Measurements from ENCODE around the gene CATSPERD. TPM values are rescaled to one million over a fixed set of nuclear protein-coding genes. Genes with fewer than 3 reads are reported as not detected.

Gene CATSPERD
- total RNA-seq, 1 experiment from 2014 or later, result not detected

DNA sequence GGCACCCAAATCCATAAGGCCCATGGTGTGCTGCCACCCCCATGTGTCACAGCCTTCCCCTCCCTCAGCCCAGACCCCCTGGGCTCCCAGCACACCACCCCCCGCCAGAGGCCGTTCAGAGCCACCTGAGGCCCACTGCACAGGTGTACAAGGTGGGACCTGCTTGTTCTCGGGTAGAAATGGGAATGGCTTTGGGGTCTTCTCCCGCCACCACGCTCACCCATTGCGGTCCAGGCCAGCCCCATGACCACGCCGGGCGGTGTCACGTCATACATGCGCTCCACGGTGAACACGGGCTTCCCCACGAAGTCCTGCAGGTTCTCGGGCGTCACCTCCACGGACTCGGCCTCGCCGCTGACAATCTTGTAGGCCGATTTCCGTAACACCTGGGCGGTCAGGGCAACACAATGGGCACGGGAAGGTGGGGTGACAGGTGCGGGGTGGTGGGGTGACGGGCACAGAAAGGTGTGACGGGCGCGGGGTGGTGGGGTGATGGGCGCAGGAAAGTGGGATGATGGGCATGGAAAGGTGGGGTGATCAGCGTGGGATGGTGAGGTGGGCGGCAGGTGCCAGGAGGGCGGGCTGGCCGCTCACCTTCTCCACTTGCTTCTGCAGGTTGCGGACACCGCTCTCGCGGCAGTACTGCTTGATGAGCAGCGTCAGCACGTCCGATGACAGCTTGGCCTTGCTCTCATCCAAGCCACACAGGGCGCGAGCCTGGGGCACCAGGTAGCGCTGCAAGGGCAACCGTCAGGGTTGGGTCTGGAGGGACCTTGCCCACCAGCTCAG is 26.1 kb upstream of the CATSPERD start:
- Histone ChIP-seq H3K27ac (no peak overlapping the region), H3K4me3 (no peak overlapping the region), H3K4me2 (no peak overlapping the region), H3K27me3 (ENCODE audit: insufficient read depth, low read depth) (no peaks in the 10 kb centered on the region), H3K9me2 (ENCODE audit: insufficient read depth) (no peaks in the 10 kb centered on the region), H3K4me1 (replicated peaks; ENCODE audit: insufficient read depth) (no peaks in the 10 kb centered on the region), H3F3A (ENCODE audit: insufficient read depth, low read depth) (peaks cover 28% of the 10 kb centered on the region), H3K79me2 (ENCODE audit: low read depth) (peaks cover 37% of the 10 kb centered on the region), H4K20me1 (ENCODE audit: insufficient read depth) (peaks cover 41% of the 10 kb centered on the region), H2AFZ (no peak overlapping the region), H3K36me3 (ENCODE audit: low read depth) (0 out of 2 replicates have a peak, but pooled peaks cover 9% of the 10 kb centered on the region), H3K9me3 (ENCODE audit: insufficient read depth, low read depth) (no peaks in the 10 kb centered on the region)
- BruUV-seq (replicated peaks), result no TSS peak
- ChIA-PET POLR2A (ENCODE audit: unreplicated experiment) (no interaction called here), CTCF (no interaction called here)
- DNase-seq, result no peak
- TF ChIP-seq, protein P1, sequence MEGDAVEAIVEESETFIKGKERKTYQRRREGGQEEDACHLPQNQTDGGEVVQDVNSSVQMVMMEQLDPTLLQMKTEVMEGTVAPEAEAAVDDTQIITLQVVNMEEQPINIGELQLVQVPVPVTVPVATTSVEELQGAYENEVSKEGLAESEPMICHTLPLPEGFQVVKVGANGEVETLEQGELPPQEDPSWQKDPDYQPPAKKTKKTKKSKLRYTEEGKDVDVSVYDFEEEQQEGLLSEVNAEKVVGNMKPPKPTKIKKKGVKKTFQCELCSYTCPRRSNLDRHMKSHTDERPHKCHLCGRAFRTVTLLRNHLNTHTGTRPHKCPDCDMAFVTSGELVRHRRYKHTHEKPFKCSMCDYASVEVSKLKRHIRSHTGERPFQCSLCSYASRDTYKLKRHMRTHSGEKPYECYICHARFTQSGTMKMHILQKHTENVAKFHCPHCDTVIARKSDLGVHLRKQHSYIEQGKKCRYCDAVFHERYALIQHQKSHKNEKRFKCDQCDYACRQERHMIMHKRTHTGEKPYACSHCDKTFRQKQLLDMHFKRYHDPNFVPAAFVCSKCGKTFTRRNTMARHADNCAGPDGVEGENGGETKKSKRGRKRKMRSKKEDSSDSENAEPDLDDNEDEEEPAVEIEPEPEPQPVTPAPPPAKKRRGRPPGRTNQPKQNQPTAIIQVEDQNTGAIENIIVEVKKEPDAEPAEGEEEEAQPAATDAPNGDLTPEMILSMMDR (conservative IDR thresholded peaks at IDR 0.05), result no peak
- no peak for TF ChIP-seq EZH2 (IDR thresholded peaks at IDR 0.05; ENCODE audit: low read depth)
- intact Hi-C loops (cut with micrococcal nuclease; ENCODE audit: unreplicated experiment), result no loop called here

DNA sequence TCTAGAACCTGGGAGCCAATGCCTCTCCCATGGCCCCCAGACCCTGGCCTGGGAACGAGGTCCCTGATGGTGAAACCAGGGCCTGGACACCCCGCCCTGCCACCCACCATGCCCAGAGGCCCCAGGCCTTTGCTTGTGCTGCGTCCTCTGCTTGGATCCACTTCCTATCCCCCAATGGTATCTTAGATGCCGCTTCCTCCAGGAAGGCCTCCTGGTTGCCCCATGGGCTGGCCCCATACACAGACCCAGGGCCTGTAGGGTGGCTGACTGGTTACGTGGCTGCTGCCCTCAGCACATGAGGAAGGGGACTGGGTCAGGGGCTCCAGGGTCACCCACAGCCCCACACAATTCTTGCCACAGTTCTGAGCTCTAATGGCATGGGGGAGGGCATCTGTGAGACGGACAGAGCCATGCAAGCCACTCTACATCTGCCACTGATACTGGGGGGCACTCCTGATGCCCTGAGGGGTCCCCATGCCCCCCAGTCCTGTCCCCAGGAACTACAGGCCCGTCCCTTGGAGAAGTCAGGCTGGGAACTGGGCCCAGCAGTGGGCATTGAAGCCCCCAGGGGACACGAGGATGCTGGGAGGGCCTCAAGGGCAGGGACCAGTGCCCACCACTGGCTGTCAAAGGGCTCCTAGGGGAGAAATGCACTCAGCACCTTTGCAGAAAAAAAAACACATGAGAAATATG is 25.3 kb upstream of the CATSPERD start:
- Histone ChIP-seq H3K27ac (no peak overlapping the region), H3K4me2 (no peak overlapping the region), H3K9me2 (ENCODE audit: insufficient read depth) (no peaks in the 10 kb centered on the region), H3K36me3 (ENCODE audit: low read depth) (0 out of 2 replicates have a peak, but pooled peaks cover 9% of the 10 kb centered on the region), H3K79me2 (ENCODE audit: low read depth) (peaks cover 37% of the 10 kb centered on the region), H3K4me3 (no peak overlapping the region), H3K4me1 (replicated peaks; ENCODE audit: insufficient read depth) (no peaks in the 10 kb centered on the region), H3K9me3 (ENCODE audit: insufficient read depth, low read depth) (no peaks in the 10 kb centered on the region), H2AFZ (no peak overlapping the region), H3F3A (ENCODE audit: insufficient read depth, low read depth) (peaks cover 31% of the 10 kb centered on the region), H3K27me3 (ENCODE audit: insufficient read depth, low read depth) (no peaks in the 10 kb centered on the region), H4K20me1 (ENCODE audit: insufficient read depth) (peaks cover 42% of the 10 kb centered on the region)
- no peak for DNase-seq
- TF ChIP-seq EZH2 (IDR thresholded peaks at IDR 0.05; ENCODE audit: low read depth), result no peak
- TF ChIP-seq, protein P1 (conservative IDR thresholded peaks at IDR 0.05), result no peak
- CTCF ChIA-PET, result no interaction called here
- BruUV-seq (replicated peaks), result no TSS peak
- intact Hi-C loops (cut with micrococcal nuclease; ENCODE audit: unreplicated experiment), result no loop called here
- POLR2A ChIA-PET (ENCODE audit: unreplicated experiment), result interaction anchor here (0.6 kb wide), 1 partner anchor 1106 kb away, joined by 3 read pairs; no protein-coding TSS in a partner anchor

DNA sequence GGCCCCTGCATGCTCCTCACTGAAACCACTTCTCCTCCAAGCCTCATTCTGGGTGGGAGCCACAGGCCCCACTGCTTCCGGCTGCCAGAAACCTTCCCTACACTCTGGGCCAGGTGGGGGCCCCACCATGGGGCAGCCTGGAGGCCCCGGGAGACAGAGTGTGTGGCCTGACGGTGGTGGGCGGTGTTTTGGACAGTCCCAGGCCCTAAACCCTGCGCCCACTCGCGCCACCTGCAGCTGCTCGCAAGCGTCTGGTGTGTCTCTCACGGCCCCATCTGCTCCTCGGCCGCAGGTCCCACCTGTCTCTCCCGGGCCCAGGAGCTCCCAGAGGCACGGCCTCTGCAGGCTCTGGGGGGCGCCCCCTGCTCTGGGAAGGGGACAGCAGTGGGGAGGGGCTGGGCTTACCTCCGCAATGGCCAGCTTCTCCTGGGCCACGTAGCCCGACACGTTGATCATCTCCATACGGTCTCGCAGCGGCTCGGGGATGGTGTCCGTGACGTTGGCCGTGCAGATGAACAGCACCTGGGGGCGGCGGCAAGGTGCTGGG is 24.7 kb upstream of the CATSPERD start:
- ChIA-PET POLR2A (ENCODE audit: unreplicated experiment) (interaction anchor here (0.6 kb wide), 1 partner anchor 1105 kb away, joined by 3 read pairs; no protein-coding TSS in a partner anchor), CTCF (no interaction called here)
- H4K20me1 ChIP-seq (ENCODE audit: insufficient read depth), result peaks cover 42% of the 10 kb centered on the region
- H3K4me2 ChIP-seq, result no peak overlapping the region
- H3F3A ChIP-seq (ENCODE audit: insufficient read depth, low read depth), result peaks cover 29% of the 10 kb centered on the region
- TF ChIP-seq, protein P1 (conservative IDR thresholded peaks at IDR 0.05), result no peak
- no peak for TF ChIP-seq EZH2 (IDR thresholded peaks at IDR 0.05; ENCODE audit: low read depth)
- DNase-seq, result no peak
- no peak overlapping the region for H3K27ac ChIP-seq
- no peak overlapping the region for H3K4me3 ChIP-seq
- no peaks in the 10 kb centered on the region for H3K27me3 ChIP-seq (ENCODE audit: insufficient read depth, low read depth)
- intact Hi-C loops (cut with micrococcal nuclease; ENCODE audit: unreplicated experiment), result no loop called here
- peaks cover 6% of the 10 kb centered on the region; the same call in 1 of the 2 replicates for H3K36me3 ChIP-seq (ENCODE audit: low read depth)
- no peak overlapping the region for H2AFZ ChIP-seq
- H3K4me1 ChIP-seq (replicated peaks; ENCODE audit: insufficient read depth), result no peaks in the 10 kb centered on the region
- no TSS peak for BruUV-seq (replicated peaks)
- no peaks in the 10 kb centered on the region for H3K9me3 ChIP-seq (ENCODE audit: insufficient read depth, low read depth)
- H3K79me2 ChIP-seq (ENCODE audit: low read depth), result peaks cover 31% of the 10 kb centered on the region
- no peaks in the 10 kb centered on the region for H3K9me2 ChIP-seq (ENCODE audit: insufficient read depth)
